ENCODE measurements around the gene TXNDC12.
"Not testable (repeated sequence)": the region's sequence is repeated elsewhere in the genome, so short reads cannot be mapped to it uniquely, and the experiment has no call there.

Gene TXNDC12

GRCh38 chr1:52041551-52042185 lies 13.3 kb downstream of the TXNDC12 start:
- H3K27me3 ChIP-seq (ENCODE audit: control insufficient read depth, insufficient read depth, low read length) = no peaks in the 10 kb centered on the region
- no peaks in the 10 kb centered on the region for H3K9me3 ChIP-seq (ENCODE audit: control insufficient read depth, low read length)
- H3K36me3 ChIP-seq (ENCODE audit: control insufficient read depth, insufficient read depth, low read length) = no peaks in the 10 kb centered on the region
- no peak overlapping the region for H3K4me3 ChIP-seq (ENCODE audit: low read length)
- H3K4me1 ChIP-seq (ENCODE audit: control insufficient read depth, insufficient read depth, low read length) = no peaks in the 10 kb centered on the region
- H3K9ac ChIP-seq (ENCODE audit: low read length) = no peak overlapping the region

- Histone ChIP-seq H3K4me3 (ENCODE audit: low read length) (no peak overlapping the region), H3K4me1 (ENCODE audit: control insufficient read depth, insufficient read depth, low read length) (peaks cover 4% of the 10 kb centered on the region), H3K9ac (ENCODE audit: low read length) (no peak overlapping the region), H3K36me3 (ENCODE audit: control insufficient read depth, insufficient read depth, low read length) (no peaks in the 10 kb centered on the region), H3K27me3 (ENCODE audit: control insufficient read depth, insufficient read depth, low read length) (no peaks in the 10 kb centered on the region), H3K9me3 (ENCODE audit: control insufficient read depth, low read length) (no peaks in the 10 kb centered on the region)
These were observed 17.1 kb downstream of the TXNDC12 start for GRCh38 chr1:52037909-52038308.

GRCh38 chr1:52037402-52037814 lies 17.6 kb downstream of the TXNDC12 start:
- Histone ChIP-seq H3K27me3 (ENCODE audit: control insufficient read depth, insufficient read depth, low read length) (no peaks in the 10 kb centered on the region), H3K4me1 (ENCODE audit: control insufficient read depth, insufficient read depth, low read length) (peaks cover 4% of the 10 kb centered on the region), H3K4me3 (ENCODE audit: low read length) (no peak overlapping the region), H3K9me3 (ENCODE audit: control insufficient read depth, low read length) (no peaks in the 10 kb centered on the region), H3K36me3 (ENCODE audit: control insufficient read depth, insufficient read depth, low read length) (no peaks in the 10 kb centered on the region), H3K9ac (ENCODE audit: low read length) (no peak overlapping the region)

- H3K9me3 ChIP-seq (ENCODE audit: control insufficient read depth, low read length) = no peaks in the 10 kb centered on the region
- H3K9ac ChIP-seq (ENCODE audit: low read length) = peak overlapping the region; percentile 76
- peaks cover 23% of the 10 kb centered on the region for H3K4me1 ChIP-seq (ENCODE audit: control insufficient read depth, insufficient read depth, low read length)
- H3K36me3 ChIP-seq (ENCODE audit: control insufficient read depth, insufficient read depth, low read length) = no peaks in the 10 kb centered on the region
- peak overlapping the region; percentile 76 for H3K4me3 ChIP-seq (ENCODE audit: low read length)
- H3K27me3 ChIP-seq (ENCODE audit: control insufficient read depth, insufficient read depth, low read length) = no peaks in the 10 kb centered on the region
These were observed 21.0 kb downstream of the TXNDC12 start for GRCh38 chr1:52034050-52034384.

- Histone ChIP-seq H3K4me3 (ENCODE audit: low read length) (peak within 1 kb of the TSS; percentile 76), H3K9me3 (ENCODE audit: control insufficient read depth, low read length) (no peaks in the 10 kb centered on the region), H3K27me3 (ENCODE audit: control insufficient read depth, insufficient read depth, low read length) (no peaks in the 10 kb centered on the region), H3K9ac (ENCODE audit: low read length) (peak within 1 kb of the TSS; percentile 76), H3K4me1 (ENCODE audit: control insufficient read depth, insufficient read depth, low read length) (peaks cover 28% of the 10 kb centered on the region), H3K36me3 (ENCODE audit: control insufficient read depth, insufficient read depth, low read length) (no peaks in the 10 kb centered on the region)
These were observed 21.6 kb downstream of the TXNDC12 start, which contains the start of gene KTI12 for GRCh38 chr1:52033190-52034049. Gene KTI12, minus strand, starts transcription at chr1:52033810. Its CDS starts 49 bp downstream, at chr1:52033761.

- Histone ChIP-seq H3K27me3 (ENCODE audit: control insufficient read depth, insufficient read depth, low read length) (no peaks in the 10 kb centered on the region), H3K36me3 (ENCODE audit: control insufficient read depth, insufficient read depth, low read length) (no peaks in the 10 kb centered on the region), H3K4me3 (ENCODE audit: low read length) (peak overlapping the region; percentile 76), H3K4me1 (ENCODE audit: control insufficient read depth, insufficient read depth, low read length) (peaks cover 34% of the 10 kb centered on the region), H3K9me3 (ENCODE audit: control insufficient read depth, low read length) (no peaks in the 10 kb centered on the region), H3K9ac (ENCODE audit: low read length) (peak overlapping the region; percentile 76)
These were observed 22.2 kb downstream of the TXNDC12 start for GRCh38 chr1:52032785-52033131.

GRCh38 chr1:52032124-52032784 lies 22.7 kb downstream of the TXNDC12 start:
- Histone ChIP-seq H3K4me3 (ENCODE audit: low read length) (peak overlapping the region; percentile 76), H3K9ac (ENCODE audit: low read length) (peak overlapping the region; percentile 76)

GRCh38 chr1:52028839-52029238 lies 26.2 kb downstream of the TXNDC12 start:
- H3K36me3 ChIP-seq (ENCODE audit: control insufficient read depth, insufficient read depth, low read length); H3K9me3 ChIP-seq (ENCODE audit: control insufficient read depth, low read length): not testable (repeated sequence)
- peaks cover 34% of the 10 kb centered on the region for H3K4me1 ChIP-seq (ENCODE audit: control insufficient read depth, insufficient read depth, low read length)

More at GRCh38 chr1:52032124-52032784, 22.7 kb downstream of the TXNDC12 start:
- Histone ChIP-seq H3K27me3 (ENCODE audit: control insufficient read depth, insufficient read depth, low read length) (no peaks in the 10 kb centered on the region), H3K9me3 (ENCODE audit: control insufficient read depth, low read length) (no peaks in the 10 kb centered on the region), H3K4me1 (ENCODE audit: control insufficient read depth, insufficient read depth, low read length) (peaks cover 36% of the 10 kb centered on the region), H3K36me3 (ENCODE audit: control insufficient read depth, insufficient read depth, low read length) (no peaks in the 10 kb centered on the region)

GRCh38 chr1:52028328-52028727 lies 26.7 kb downstream of the TXNDC12 start:
- Histone ChIP-seq H3K27me3 (ENCODE audit: control insufficient read depth, insufficient read depth, low read length) (no peaks in the 10 kb centered on the region), H3K4me1 (ENCODE audit: control insufficient read depth, insufficient read depth, low read length) (peaks cover 32% of the 10 kb centered on the region), H3K4me3 (ENCODE audit: low read length) (no peak overlapping the region), H3K9me3 (ENCODE audit: control insufficient read depth, low read length) (no peaks in the 10 kb centered on the region), H3K36me3 (ENCODE audit: control insufficient read depth, insufficient read depth, low read length) (no peaks in the 10 kb centered on the region), H3K9ac (ENCODE audit: low read length) (peak overlapping the region; percentile 7)

More at GRCh38 chr1:52028839-52029238, 26.2 kb downstream of the TXNDC12 start:
- H3K9ac ChIP-seq (ENCODE audit: low read length); H3K27me3 ChIP-seq (ENCODE audit: control insufficient read depth, insufficient read depth, low read length); H3K4me3 ChIP-seq (ENCODE audit: low read length): not testable (repeated sequence)

GRCh38 chr1:52026278-52026677 lies 28.7 kb downstream of the TXNDC12 start:
- Histone ChIP-seq H3K4me1 (ENCODE audit: control insufficient read depth, insufficient read depth, low read length) (peaks cover 26% of the 10 kb centered on the region), H3K36me3 (ENCODE audit: control insufficient read depth, insufficient read depth, low read length) (no peaks in the 10 kb centered on the region), H3K4me3 (ENCODE audit: low read length) (no peak overlapping the region), H3K9ac (ENCODE audit: low read length) (no peak overlapping the region), H3K27me3 (ENCODE audit: control insufficient read depth, insufficient read depth, low read length) (no peaks in the 10 kb centered on the region), H3K9me3 (ENCODE audit: control insufficient read depth, low read length) (no peaks in the 10 kb centered on the region)

GRCh38 chr1:52022133-52022532 lies 32.9 kb downstream of the TXNDC12 start:
- Histone ChIP-seq H3K36me3 (ENCODE audit: control insufficient read depth, insufficient read depth, low read length) (no peaks in the 10 kb centered on the region), H3K9me3 (ENCODE audit: control insufficient read depth, low read length) (no peaks in the 10 kb centered on the region), H3K9ac (ENCODE audit: low read length) (no peak overlapping the region), H3K27me3 (ENCODE audit: control insufficient read depth, insufficient read depth, low read length) (no peaks in the 10 kb centered on the region), H3K4me1 (ENCODE audit: control insufficient read depth, insufficient read depth, low read length) (no peaks in the 10 kb centered on the region), H3K4me3 (ENCODE audit: low read length) (no peak overlapping the region)

All from mucosa of stomach (tissue), 1 donor.